HepG2 (cell line): ENCODE data around the gene ARHGEF3. TPM values are rescaled to one million over a fixed set of nuclear protein-coding genes. Genes with fewer than 3 reads are reported as not detected.

Experiments used
- ARID5B ChIP-seq: IDR thresholded peaks from 2 replicates; pipeline ENCODE4 v1.4.0; 2020; ENCODE audit warnings: mild to moderate bottlenecking, missing genetic modification reagents
- CAMTA2 ChIP-seq: sonication (generic); formaldehyde crosslinking; IDR thresholded peaks from 2 replicates; pipeline ENCODE4 v1.4.0; 2020; ENCODE audit warnings: mild to moderate bottlenecking, missing genetic modification reagents, borderline replicate concordance
- CBX2 ChIP-seq, 2 experiments: fragments of 200-600 bp in 1 of 2; sonication (generic); formaldehyde crosslinking in 1 of 2; IDR thresholded peaks; 2 replicates each; pipeline versions ENCODE4 v1.7.0 to v1.8.1; 2018 to 2022; ENCODE audit warnings: low read depth in 2 of 2, low read length in 1 of 2, mild to moderate bottlenecking in 1 of 2, missing genetic modification reagents in 1 of 2
- FLYWCH1 ChIP-seq: sonication (generic); formaldehyde crosslinking; IDR thresholded peaks from 2 replicates; pipeline ENCODE4 v1.8.1; 2023; ENCODE audit warnings: mild to moderate bottlenecking, missing genetic modification reagents
- GMEB1 ChIP-seq: sonication (generic); formaldehyde crosslinking; IDR thresholded peaks from 2 replicates; pipeline ENCODE4 v1.5.1; 2020; ENCODE audit warnings: missing genetic modification reagents, mild to moderate bottlenecking, borderline replicate concordance
- HHEX ChIP-seq: IDR thresholded peaks from 2 replicates; pipeline ENCODE4 v1.6.1; 2016; ENCODE audit warnings: control low read depth
- HNF4G ChIP-seq, 2 experiments: sonication (generic) in 1 of 2; formaldehyde crosslinking in 1 of 2; IDR thresholded peaks; 2 replicates each; pipeline versions ENCODE4 v1.4.0 to v1.6.1; 2011 to 2020; ENCODE audit warnings: borderline replicate concordance in 2 of 2, low read depth in 2 of 2, mild to moderate bottlenecking in 2 of 2, low read length in 1 of 2, missing genetic modification reagents in 1 of 2, moderate library complexity in 1 of 2
- IRX3 ChIP-seq: sonication (generic); formaldehyde crosslinking; IDR thresholded peaks from 2 replicates; pipeline ENCODE4 v1.8.1; 2023; ENCODE audit warnings: mild to moderate bottlenecking, low read depth, missing genetic modification reagents, borderline replicate concordance
- ISL2 ChIP-seq: sonication (generic); formaldehyde crosslinking; IDR thresholded peaks from 2 replicates; pipeline ENCODE4 v1.5.0; 2020; ENCODE audit warnings: missing genetic modification reagents
- MTA3 ChIP-seq: sonication (generic); formaldehyde crosslinking; IDR thresholded peaks from 2 replicates; pipeline ENCODE4 v1.4.0; 2020; ENCODE audit warnings: missing genetic modification reagents
- NBN ChIP-seq: fragments of 450-650 bp; conservative IDR thresholded peaks from 2 replicates; pipeline ENCODE4 v1.6.1; 2017
- NR2F6 ChIP-seq, 2 experiments: IDR thresholded peaks; 2 replicates each; pipeline ENCODE4 v1.6.1; 2016; ENCODE audit warnings: antibody characterized with exemption in 1 of 2, mild to moderate bottlenecking in 1 of 2
- NRL ChIP-seq: sonication (generic); formaldehyde crosslinking; IDR thresholded peaks from 2 replicates; pipeline ENCODE4 v1.5.0; 2020; ENCODE audit warnings: missing genetic modification reagents, mild to moderate bottlenecking, moderate library complexity, borderline replicate concordance
- PAWR ChIP-seq: sonication (generic); formaldehyde crosslinking; IDR thresholded peaks from 2 replicates; pipeline ENCODE4 v1.4.0; 2020; ENCODE audit warnings: missing genetic modification reagents, mild to moderate bottlenecking, borderline replicate concordance
- RFX5 ChIP-seq: IDR thresholded peaks from 2 replicates; pipeline ENCODE4 v1.6.1; 2011; ENCODE audit warnings: low read depth, low read length, improper control_type of control experiment
- SSRP1 ChIP-seq: IDR thresholded peaks from 2 replicates; pipeline ENCODE4 v1.6.1; 2016; ENCODE audit warnings: control low read depth
- STAT5B ChIP-seq: sonication (generic); formaldehyde crosslinking; IDR thresholded peaks from 2 replicates; pipeline ENCODE4 v1.4.0; 2020; ENCODE audit warnings: missing genetic modification reagents
- TAF1 ChIP-seq: sonication (generic); formaldehyde crosslinking; IDR thresholded peaks from 2 replicates; pipeline ENCODE4 v1.4.0; 2020; ENCODE audit warnings: missing genetic modification reagents
- TOPORS ChIP-seq: sonication (generic); formaldehyde crosslinking; IDR thresholded peaks from 2 replicates; pipeline ENCODE4 v1.8.0; 2023; ENCODE audit warnings: mild to moderate bottlenecking, missing genetic modification reagents
- ZBTB7B ChIP-seq: sonication (generic); formaldehyde crosslinking; IDR thresholded peaks from 2 replicates; pipeline ENCODE4 v1.4.0; 2020; ENCODE audit warnings: missing genetic modification reagents
- ZNF224 ChIP-seq: sonication (generic); formaldehyde crosslinking; IDR thresholded peaks from 2 replicates; pipeline ENCODE4 v1.5.0; 2020; ENCODE audit warnings: mild to moderate bottlenecking, missing genetic modification reagents
- ZNF484 ChIP-seq: sonication (generic); formaldehyde crosslinking; IDR thresholded peaks from 2 replicates; pipeline ENCODE4 v1.5.1; 2020; ENCODE audit warnings: mild to moderate bottlenecking, low read depth, missing genetic modification reagents, borderline replicate concordance
- ZNF546 ChIP-seq: sonication (generic); formaldehyde crosslinking; conservative IDR thresholded peaks from 2 replicates; pipeline ENCODE4 v1.8.1; 2023; ENCODE audit warnings: mild to moderate bottlenecking, missing genetic modification reagents
- polyA plus RNA-seq, 8 experiments: library from polyadenylated mRNA; depleted of rRNA in 3 of 8; stranded (reverse) in 7 of 8; unstranded in 1 of 8; fragments of >200 nt; fragmentation: Illumina TruSeq in 4 of 8; extraction: Trizol in 4 of 8; gene quantifications; 2 replicates each; pipeline versions ENCODE4 v1.2.1 to v1.2.3, GENCODE V29; 2011 to 2016; ENCODE audit warnings: low read depth in 4 of 8, missing spikeins in 1 of 8, mixed read lengths in 1 of 8; ENCODE audit not compliant: insufficient read depth in 1 of 8
- total RNA-seq, 5 experiments: library from RNA; depleted of rRNA; stranded (reverse); fragments of >200 nt; fragmentation: Illumina TruSeq; extraction: Trizol; gene quantifications; 2 replicates each; pipeline ENCODE4 v1.2.3, GENCODE V29; 2016; ENCODE audit warnings: low read depth in 1 of 5
- TF ChIP-seq, protein P1 (sequence below): sonication (generic); formaldehyde crosslinking; IDR thresholded peaks from 2 replicates; pipeline ENCODE4 v1.8.0; 2022; ENCODE audit warnings: missing genetic modification reagents, mild to moderate bottlenecking, borderline replicate concordance

ARHGEF3 gene
- total and polyA plus RNA-seq, 2 of the 13 experiments (the other 11 are each of a cell fraction or from before 2014, with no cell fraction given): 14.8 to 23.1 TPM

DNA sequence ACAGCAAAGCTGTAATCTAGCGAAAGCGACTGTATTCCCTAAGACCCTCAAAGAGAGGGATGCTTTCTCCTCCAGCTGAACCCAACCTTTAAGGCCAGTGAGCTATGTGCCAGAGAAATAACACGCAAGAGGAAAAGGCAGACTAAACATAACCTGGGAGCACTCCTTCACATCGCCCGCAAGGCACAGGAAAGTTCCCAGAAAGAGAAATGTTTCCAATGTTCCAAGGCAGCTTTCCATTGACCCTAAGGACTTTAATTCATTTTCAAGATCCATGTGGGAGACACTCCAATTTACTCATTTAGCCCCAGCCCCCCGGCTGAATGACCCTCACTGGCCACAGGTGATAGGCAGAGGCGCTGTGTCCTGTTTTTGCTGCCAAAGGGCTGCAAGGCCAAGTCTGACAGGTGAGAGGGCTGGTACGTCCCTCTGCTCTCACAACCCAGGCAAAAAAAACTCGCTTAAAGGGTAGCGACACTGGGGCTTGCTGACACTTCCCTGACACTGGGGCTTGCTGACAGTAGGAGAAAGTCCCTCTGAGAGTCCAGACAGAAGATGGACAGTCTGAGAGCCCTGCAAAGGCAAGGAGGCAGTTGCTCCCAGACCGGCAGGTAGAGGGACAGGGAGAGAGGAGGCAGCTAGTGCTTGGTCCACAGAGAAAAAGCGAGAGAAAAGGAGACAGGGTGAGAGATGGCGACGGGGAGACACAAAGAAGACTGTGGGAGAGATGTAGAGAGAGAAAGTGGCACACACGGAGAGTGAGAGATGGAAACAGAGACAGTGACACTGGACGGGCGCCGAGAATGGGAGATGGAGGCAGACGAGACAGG, 702 bp downstream of the ARHGEF3 start (continued):
- no peak for TF ChIP-seq CAMTA2
- no peak for TF ChIP-seq GMEB1
- no peak for TF ChIP-seq ARID5B (CRISPR knock-in tag)
- no peak for TF ChIP-seq NR2F6 (IDR thresholded peaks at IDR 0.05)
- TF ChIP-seq NR2F6 (CRISPR knock-in tag; IDR thresholded peaks at IDR 0.05): no peak
- no peak for TF ChIP-seq SSRP1
- no peak for TF ChIP-seq NBN
- TF ChIP-seq ZNF546 (CRISPR knock-in tag): no peak
- no peak for TF ChIP-seq STAT5B (CRISPR knock-in tag)
- no peak for TF ChIP-seq HHEX (CRISPR knock-in tag)
- no peak for TF ChIP-seq CBX2 (IDR thresholded peaks at IDR 0.05; ENCODE audit: low read depth, low read length)
- TF ChIP-seq CBX2 (CRISPR knock-in tag; IDR thresholded peaks at IDR 0.05; ENCODE audit: low read depth): no peak
- TF ChIP-seq MTA3 (CRISPR knock-in tag): no peak
- TF ChIP-seq ISL2: no peak
- TF ChIP-seq, protein P1, sequence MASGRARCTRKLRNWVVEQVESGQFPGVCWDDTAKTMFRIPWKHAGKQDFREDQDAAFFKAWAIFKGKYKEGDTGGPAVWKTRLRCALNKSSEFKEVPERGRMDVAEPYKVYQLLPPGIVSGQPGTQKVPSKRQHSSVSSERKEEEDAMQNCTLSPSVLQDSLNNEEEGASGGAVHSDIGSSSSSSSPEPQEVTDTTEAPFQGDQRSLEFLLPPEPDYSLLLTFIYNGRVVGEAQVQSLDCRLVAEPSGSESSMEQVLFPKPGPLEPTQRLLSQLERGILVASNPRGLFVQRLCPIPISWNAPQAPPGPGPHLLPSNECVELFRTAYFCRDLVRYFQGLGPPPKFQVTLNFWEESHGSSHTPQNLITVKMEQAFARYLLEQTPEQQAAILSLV (CRISPR knock-in tag): no peak
- TF ChIP-seq HNF4G (IDR thresholded peaks at IDR 0.05; ENCODE audit: borderline replicate concordance, low read depth, low read length): no peak
- TF ChIP-seq HNF4G (CRISPR knock-in tag; IDR thresholded peaks at IDR 0.05; ENCODE audit: borderline replicate concordance, low read depth): no peak
- peak; percentile 38; the same call in 1 of the 2 replicates for TF ChIP-seq ZBTB7B (CRISPR knock-in tag)
- no peak for TF ChIP-seq IRX3 (CRISPR knock-in tag)
- peak; percentile 12; the same call in 1 of the 2 replicates for TF ChIP-seq TOPORS (CRISPR knock-in tag)
- TF ChIP-seq ZNF224 (CRISPR knock-in tag): 0 out of 2 replicates have a peak, but pooled peaks have one; percentile 35
- no peak for TF ChIP-seq FLYWCH1
- TF ChIP-seq PAWR (CRISPR knock-in tag): no peak
- 0 out of 2 replicates have a peak, but pooled peaks have one; percentile 3 for TF ChIP-seq TAF1 (CRISPR knock-in tag)
- TF ChIP-seq ZNF484: no peak
- TF ChIP-seq NRL (CRISPR knock-in tag): peak; percentile 70; the same call in 1 of the 2 replicates
- TF ChIP-seq RFX5: no peak
